HG02973 (cell line): ENCODE data around the gene LRRC2.
"Not testable (repeated sequence)": the region's sequence is repeated elsewhere in the genome, so short reads cannot be mapped to it uniquely, and the experiment has no call there.

Source experiments
- ATAC-seq: cut with Tn5 transposase; IDR thresholded peaks from one replicate; pipeline ENCODE4 v1.9.1; 2021; ENCODE audit warnings: moderate library complexity; ENCODE audit not compliant: unreplicated experiment

Gene LRRC2

GRCh38 chr3:46536758-46537157 is 29.3 kb downstream of the LRRC2 start:
- ATAC-seq = no peak

GRCh38 chr3:46535746-46536145 is 30.4 kb downstream of the LRRC2 start:
- ATAC-seq = no peak

GRCh38 chr3:46533091-46533490 is 33.0 kb downstream of the LRRC2 start:
- ATAC-seq = no peak

GRCh38 chr3:46527239-46527638 is 38.9 kb downstream of the LRRC2 start:
- no peak for ATAC-seq

- no peak for ATAC-seq
These were observed 41.3 kb downstream of the LRRC2 start for GRCh38 chr3:46524832-46525231.

- ATAC-seq = no peak
These were observed 42.1 kb downstream of the LRRC2 start for GRCh38 chr3:46524008-46524407.

GRCh38 chr3:46523556-46523955 is 42.5 kb downstream of the LRRC2 start:
- no peak for ATAC-seq

GRCh38 chr3:46522201-46522600 is 43.9 kb downstream of the LRRC2 start:
- ATAC-seq = not testable (repeated sequence)

GRCh38 chr3:46521096-46521495 is 45.0 kb downstream of the LRRC2 start:
- no peak for ATAC-seq

GRCh38 chr3:46520531-46520930 is 45.6 kb downstream of the LRRC2 start:
- no peak for ATAC-seq

GRCh38 chr3:46519952-46520351 is 46.1 kb downstream of the LRRC2 start:
- ATAC-seq = no peak

- ATAC-seq = no peak
These were observed 48.3 kb downstream of the LRRC2 start for GRCh38 chr3:46517784-46518181.

GRCh38 chr3:46517016-46517783 is 48.9 kb downstream of the LRRC2 start:
- ATAC-seq = no peak

GRCh38 chr3:46516521-46516920 is 49.6 kb downstream of the LRRC2 start:
- ATAC-seq = no peak

GRCh38 chr3:46512191-46512749 is 53.8 kb downstream of the LRRC2 start:
- ATAC-seq = no peak

- ATAC-seq = no peak
These were observed 56.4 kb downstream of the LRRC2 start for GRCh38 chr3:46509661-46510187.

- ATAC-seq = no peak
These were observed 57.1 kb downstream of the LRRC2 start for GRCh38 chr3:46508850-46509591.

GRCh38 chr3:46506526-46506925 is 59.6 kb downstream of the LRRC2 start:
- no peak for ATAC-seq

- no peak for ATAC-seq
These were observed 60.1 kb downstream of the LRRC2 start for GRCh38 chr3:46505953-46506352.

- ATAC-seq = no peak
These were observed 61.3 kb downstream of the LRRC2 start for GRCh38 chr3:46504789-46505188.

GRCh38 chr3:46503200-46503874 is 62.8 kb downstream of the LRRC2 start:
- no peak for ATAC-seq
